GM12873 (cell line): ENCODE data around the gene PNCK.
A peak's percentile ranks its signal among the peaks of the same experiment; 100 is the strongest.

Experiments used
- CTCF ChIP-seq: IDR thresholded peaks from 2 replicates; pipeline ENCODE4 v1.5.1; 2012; ENCODE audit warnings: low read depth, mild to moderate bottlenecking, moderate library complexity, low read length, control low read depth; ENCODE audit not compliant: insufficient read depth; ENCODE audit errors: missing control alignments

PNCK gene

GRCh38 chrX:153688506-153688905, 14.9 kb upstream of the PNCK start:
- TF ChIP-seq CTCF: no peak

GRCh38 chrX:153688071-153688470, 14.5 kb upstream of the PNCK start:
- TF ChIP-seq CTCF: no peak

- peak; percentile 45 for TF ChIP-seq CTCF
Measured at GRCh38 chrX:153687121-153688039, 13.8 kb upstream of the PNCK start, which contains the start of gene SLC6A8. SLC6A8 (plus strand) TSS chrX:153687926; CDS start chrX:153688575, 649 bp downstream.

- no peak for TF ChIP-seq CTCF
Measured at GRCh38 chrX:153686711-153687110, 13.1 kb upstream of the PNCK start.

GRCh38 chrX:153685751-153686696, 12.4 kb upstream of the PNCK start:
- TF ChIP-seq CTCF: no peak

GRCh38 chrX:153685156-153685536, 11.5 kb upstream of the PNCK start:
- no peak for TF ChIP-seq CTCF
